B cell (primary cell): Measurements from ENCODE around the gene PRELID3B. TPM values are rescaled to one million over a fixed set of nuclear protein-coding genes. Genes with fewer than 3 reads are reported as not detected.

Experiments used
- ATAC-seq: fragments of 200-7000 bp; cut with Tn5 transposase; one replicate; pipeline ENCODE4 v1.10.0; 2021; ENCODE audit warnings: low read depth, mild to moderate bottlenecking, moderate number of reproducible peaks, moderate library complexity
- CTCF ChIA-PET: fragments of 350-600 bp; sonication (Branson Sonifier 250); formaldehyde crosslinking; loops from one replicate; lab custom pipeline; 2021; ENCODE audit warnings: antibody characterized with exemption, inconsistent platforms; lab: Charles Lee
- POLR2A ChIA-PET: fragments of 350-600 bp; sonication (Branson Sonifier 250); formaldehyde crosslinking; loops from one replicate; lab custom pipeline; 2021; ENCODE audit warnings: antibody characterized with exemption; lab: Charles Lee
- DNase-seq: peaks from one replicate; pipeline ENCODE4 v3.0.0; 2013
- H2AFZ ChIP-seq: 2 replicates; pipeline ENCODE4 v1.6.1; 2012; ENCODE audit warnings: mild to moderate bottlenecking, low read depth, low read length; ENCODE audit not compliant: insufficient read depth, poor library complexity, severe bottlenecking
- H3K27ac ChIP-seq, 2 donors: 1 replicate in 1 of 2; 2 replicates in 1 of 2; pipeline ENCODE4 v1.5.1; 2012 to 2013; ENCODE audit warnings: low read length in 2 of 2, mild to moderate bottlenecking in 2 of 2, moderate library complexity in 1 of 2
- H3K27me3 ChIP-seq, 4 experiments: fragments of 200-600 bp in 1 of 4; sonication (generic) in 1 of 4; replicated peaks in 1 of 4; 1 replicate in 2 of 4; 2 replicates in 2 of 4; pipeline versions ENCODE4 v1.6.1 to v1.7.0; 2013 to 2016; ENCODE audit warnings: low read length in 3 of 4, mild to moderate bottlenecking in 2 of 4, mixed read lengths in 1 of 4, moderate library complexity in 1 of 4; ENCODE audit not compliant: insufficient read depth in 4 of 4, control insufficient read depth in 3 of 4; ENCODE audit errors: control extremely low read depth in 1 of 4
- H3K36me3 ChIP-seq, 2 experiments: replicated peaks in 1 of 2; 1 replicate in 1 of 2; 2 replicates in 1 of 2; pipeline versions ENCODE4 v1.6.1 to v1.7.1; 2013; ENCODE audit warnings: low read length in 1 of 2; ENCODE audit not compliant: insufficient read depth in 2 of 2, control insufficient read depth in 1 of 2; ENCODE audit errors: control extremely low read depth in 1 of 2, extremely low read depth in 1 of 2
- H3K4me1 ChIP-seq, 2 donors: fragments of 200-600 bp in 1 of 2; sonication (generic) in 1 of 2; 1 replicate in 1 of 2; 2 replicates in 1 of 2; pipeline versions ENCODE4 v1.5.1 to v1.6.1; 2013 to 2017; ENCODE audit warnings: low read length in 2 of 2; ENCODE audit not compliant: control insufficient read depth in 2 of 2, insufficient read depth in 2 of 2
- H3K4me2 ChIP-seq: replicated peaks from 2 replicates; pipeline ENCODE3; 2012; ENCODE audit warnings: mild to moderate bottlenecking, low read depth, low read length; ENCODE audit not compliant: poor library complexity, severe bottlenecking
- H3K4me3 ChIP-seq, 5 experiments: fragments of 200-600 bp in 1 of 5; sonication (generic) in 1 of 5; 1 replicate in 3 of 5; 2 replicates in 2 of 5; pipeline versions ENCODE4 v1.5.1 to v1.7.0; 2011 to 2016; ENCODE audit warnings: low read length in 4 of 5, mild to moderate bottlenecking in 4 of 5, low read depth in 2 of 5, control low read depth in 1 of 5, moderate library complexity in 1 of 5; ENCODE audit not compliant: insufficient read depth in 1 of 5; ENCODE audit errors: control extremely low read depth in 1 of 5, extremely low read depth in 1 of 5
- H3K79me2 ChIP-seq: fragments of 200-600 bp; sonication (generic); one replicate; pipeline ENCODE4 v1.6.0; 2016; ENCODE audit warnings: low read length; ENCODE audit not compliant: control insufficient read depth, insufficient read depth
- H3K9ac ChIP-seq: fragments of 200-600 bp; sonication (generic); 2 replicates; pipeline ENCODE4 v1.6.1; 2017; ENCODE audit warnings: mild to moderate bottlenecking, low read length, moderate library complexity
- H3K9me3 ChIP-seq, 3 donors: one replicate each; pipeline versions ENCODE4 v1.6.1 to v1.7.1; 2013; ENCODE audit warnings: low read length in 2 of 3; ENCODE audit not compliant: control insufficient read depth in 2 of 3, insufficient read depth in 1 of 3; ENCODE audit errors: control extremely low read depth in 1 of 3
- H4K20me1 ChIP-seq: 2 replicates; pipeline ENCODE4 v1.6.0; 2012; ENCODE audit warnings: mild to moderate bottlenecking, low read length; ENCODE audit not compliant: insufficient read depth, control insufficient read depth, poor library complexity, severe bottlenecking
- H3K27ac Mint-ChIP-seq: one replicate; pipeline ENCODE4 v1.8.0; 2021; ENCODE audit warnings: mixed read lengths
- H3K27me3 Mint-ChIP-seq: one replicate; pipeline ENCODE4 v1.8.0; 2021; ENCODE audit warnings: mixed read lengths
- H3K4me1 Mint-ChIP-seq: one replicate; pipeline ENCODE4 v1.8.0; 2021; ENCODE audit warnings: mixed read lengths
- H3K4me3 Mint-ChIP-seq: one replicate; pipeline ENCODE4 v1.8.0; 2021; ENCODE audit warnings: mixed read lengths
- H3K9me3 Mint-ChIP-seq: one replicate; pipeline ENCODE4 v1.8.0; 2022; ENCODE audit warnings: mixed read lengths; ENCODE audit not compliant: insufficient read depth
- CTCF ChIP-seq: fragments of 200-600 bp; IDR thresholded peaks from one replicate; pipeline ENCODE4 v1.8.0; 2022; ENCODE audit warnings: antibody characterized with exemption, mild to moderate bottlenecking
- EZH2 ChIP-seq: IDR thresholded peaks from 2 replicates; pipeline ENCODE4 v1.6.1; 2012; ENCODE audit warnings: borderline replicate concordance, low read depth, mild to moderate bottlenecking, moderate library complexity, low read length; ENCODE audit not compliant: insufficient read depth, poor library complexity, severe bottlenecking
- WGBS: methylation state at CpG from one replicate; pipeline ENCODE4 v1.1.5; 2013; ENCODE audit warnings: missing lambda C conversion rate; ENCODE audit not compliant: insufficient coverage; 5-methylcytosine and 5-hydroxymethylcytosine counted together
- intact Hi-C: fragments of 100-400 bp; cut with micrococcal nuclease; formaldehyde crosslinking; loops from one replicate; pipeline ENCODE4 v1.10.0; 2022
- polyA plus RNA-seq: library from polyadenylated mRNA; depleted of rRNA; stranded (reverse); fragments of >200 nt; gene quantifications from 2 replicates; pipeline ENCODE4 v1.2.3, GENCODE V29; 2012
- total RNA-seq, 2 donors: library from RNA; stranded (reverse); fragments of 120-200 nt in 1 of 2; gene quantifications; 1 replicate in 1 of 2; 2 replicates in 1 of 2; pipeline versions ENCODE4 v1.2.3 to v1.2.4, GENCODE V29; 2013 to 2022

Gene PRELID3B
- total and polyA plus RNA-seq, 2 donors (not counting 1 experiment from before 2014, with no cell fraction given) = 24.1 to 46.8 TPM

DNA sequence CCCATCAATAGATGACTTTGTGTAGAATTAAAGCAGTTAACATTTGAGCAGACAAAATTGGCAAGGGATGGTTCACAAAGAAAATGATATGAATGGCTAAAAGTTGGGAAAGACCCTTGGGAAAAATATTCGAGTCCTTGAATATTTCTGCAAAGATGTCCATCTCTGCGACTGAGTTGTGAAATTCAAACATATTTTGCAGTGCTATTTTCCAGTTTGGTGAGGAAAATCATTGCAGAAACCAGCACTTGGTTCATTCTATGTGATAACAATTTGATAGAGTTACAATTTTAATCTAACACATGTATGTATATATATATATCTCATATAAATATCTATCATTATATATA, 6.1 kb upstream of the PRELID3B start:
- Mint-ChIP-seq H3K27ac (no peak overlapping the region), H3K4me1 (peaks cover 15% of the 10 kb centered on the region), H3K9me3 (no peaks in the 10 kb centered on the region), H3K4me3 (no peak overlapping the region), H3K27me3 (peaks cover 28% of the 10 kb centered on the region)
- no peak overlapping the region for H3K9ac ChIP-seq
- no peak overlapping the region for H2AFZ ChIP-seq
- H4K20me1 ChIP-seq = no peaks in the 10 kb centered on the region
- ATAC-seq = no peak
- peaks cover under 1% of the 10 kb centered on the region for H3K79me2 ChIP-seq
- intact Hi-C loops = no loop called here
- no peak for TF ChIP-seq EZH2
- TF ChIP-seq CTCF = no peak
- H3K4me3 ChIP-seq = no peak overlapping the region
- ChIA-PET POLR2A (no interaction called here), CTCF (interaction anchor here (0.8 kb wide), 1 partner anchor 159 kb away, joined by 3 read pairs; no protein-coding TSS in a partner anchor)
- 75% methylated on average over 1 of the region's 2 CpGs for WGBS
- peaks cover 0 to 11% (median 7%) of the 10 kb centered on the region in 4 experiments for H3K27me3 ChIP-seq
- no peak overlapping the region for H3K27ac ChIP-seq
- peaks cover 13 to 16% of the 10 kb centered on the region in 2 donors for H3K4me1 ChIP-seq
- H3K4me2 ChIP-seq = no peak overlapping the region
- H3K36me3 ChIP-seq = no peaks in the 10 kb centered on the region
- no peaks in the 10 kb centered on the region for H3K9me3 ChIP-seq
- DNase-seq = no peak

DNA sequence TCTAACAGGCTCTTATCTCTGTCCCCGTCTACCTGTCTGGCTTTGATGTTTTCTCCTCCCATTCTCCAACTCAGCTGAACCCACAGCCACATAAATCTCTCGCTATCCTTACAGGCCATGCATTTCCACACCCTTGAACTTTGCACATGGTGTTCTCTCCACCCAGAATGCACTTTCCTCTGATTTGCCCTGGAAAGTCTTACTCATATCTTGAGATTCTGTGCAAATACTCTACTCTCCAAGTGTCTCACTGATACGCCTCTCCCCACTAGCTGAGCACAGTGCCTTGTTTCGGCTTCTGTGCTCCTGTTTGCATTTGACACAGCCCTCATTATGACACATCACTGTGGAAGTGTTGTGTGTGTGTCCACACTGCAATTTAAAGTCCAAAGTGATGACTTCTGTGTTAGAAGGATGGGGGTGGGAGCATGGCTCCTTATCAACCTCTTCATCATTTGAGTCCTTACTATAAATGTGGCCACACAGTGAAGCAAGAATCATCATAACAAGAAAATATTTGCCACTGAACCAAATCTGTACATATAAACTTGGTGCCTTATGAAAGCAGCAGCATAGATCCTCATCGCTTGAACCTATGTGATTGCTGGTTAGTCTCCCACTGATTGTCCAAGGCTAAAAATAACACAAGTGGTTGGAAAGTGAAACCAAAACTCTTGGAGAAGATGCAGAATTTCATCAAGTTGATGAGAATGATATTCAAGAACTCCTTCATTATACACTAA, 5.5 kb upstream of the PRELID3B start:
- Histone ChIP-seq H3K9ac (no peak overlapping the region), H2AFZ (no peak overlapping the region), H3K4me3 (no peak overlapping the region), H3K4me1 (peaks cover 19 to 21% of the 10 kb centered on the region in 2 donors), H3K36me3 (no peaks in the 10 kb centered on the region), H3K79me2 (peaks cover 6% of the 10 kb centered on the region), H3K27ac (no peak overlapping the region), H4K20me1 (no peaks in the 10 kb centered on the region), H3K9me3 (no peaks in the 10 kb centered on the region), H3K4me2 (no peak overlapping the region), H3K27me3 (peaks cover 0 to 11% (median 5%) of the 10 kb centered on the region in 4 experiments)
- POLR2A ChIA-PET = no interaction called here
- Mint-ChIP-seq H3K27ac (no peak overlapping the region), H3K27me3 (peaks cover 23% of the 10 kb centered on the region), H3K4me3 (no peak overlapping the region), H3K9me3 (no peaks in the 10 kb centered on the region), H3K4me1 (peaks cover 20% of the 10 kb centered on the region)
- intact Hi-C loops = no loop called here
- ATAC-seq (no peak), DNase-seq (no peak)
- CTCF ChIA-PET = no interaction called here
- WGBS = 93% methylated on average over 2 of the region's 5 CpGs
- no peak for TF ChIP-seq EZH2
- TF ChIP-seq CTCF = no peak
